ENCODE results near the gene ZNF668. TPM values are rescaled to one million over a fixed set of nuclear protein-coding genes. Genes with fewer than 3 reads are reported as not detected.

Gene ZNF668
- total and polyA plus RNA-seq, 2 of the 13 experiments (the other 11 are each of a cell fraction or from before 2014, with no cell fraction given) = 3.8 to 9.8 TPM

DNA sequence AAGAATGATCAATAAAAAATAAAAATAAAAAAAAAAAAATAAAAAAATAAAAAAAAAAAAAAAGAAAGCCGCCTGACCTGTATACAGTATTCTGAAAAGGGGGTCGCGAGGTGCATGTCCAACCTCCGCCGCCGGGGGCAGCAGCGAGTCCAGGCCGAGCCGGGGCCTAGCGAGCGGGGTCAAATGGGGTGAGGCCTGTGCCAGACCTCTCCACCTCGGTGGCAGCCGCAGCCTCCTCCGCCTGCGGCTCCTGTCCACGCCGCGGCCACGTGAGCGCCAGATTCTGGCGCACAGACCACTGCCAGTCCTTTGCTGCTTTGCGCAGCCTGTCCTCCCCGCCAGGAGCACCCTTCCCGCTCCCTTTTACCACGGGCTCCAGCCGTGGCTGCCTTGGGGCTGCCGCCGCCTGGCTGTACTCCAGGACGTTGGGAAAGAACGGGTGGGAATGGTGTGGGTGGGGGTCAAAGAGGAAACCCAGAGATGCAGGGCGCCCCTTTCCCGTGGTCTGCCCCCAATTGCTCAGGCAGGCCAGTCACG lies 31.7 kb upstream of the ZNF668 start (continued):
- TF ChIP-seq, protein P1, sequence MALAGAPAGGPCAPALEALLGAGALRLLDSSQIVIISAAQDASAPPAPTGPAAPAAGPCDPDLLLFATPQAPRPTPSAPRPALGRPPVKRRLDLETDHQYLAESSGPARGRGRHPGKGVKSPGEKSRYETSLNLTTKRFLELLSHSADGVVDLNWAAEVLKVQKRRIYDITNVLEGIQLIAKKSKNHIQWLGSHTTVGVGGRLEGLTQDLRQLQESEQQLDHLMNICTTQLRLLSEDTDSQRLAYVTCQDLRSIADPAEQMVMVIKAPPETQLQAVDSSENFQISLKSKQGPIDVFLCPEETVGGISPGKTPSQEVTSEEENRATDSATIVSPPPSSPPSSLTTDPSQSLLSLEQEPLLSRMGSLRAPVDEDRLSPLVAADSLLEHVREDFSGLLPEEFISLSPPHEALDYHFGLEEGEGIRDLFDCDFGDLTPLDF (CRISPR knock-in tag; IDR thresholded peaks at IDR 0.05) = peak; percentile 74
- no peak for TF ChIP-seq KDM5A (IDR thresholded peaks at IDR 0.05; ENCODE audit: borderline replicate concordance, low read length)
- no peak for TF ChIP-seq PRPF4 (IDR thresholded peaks at IDR 0.05; ENCODE audit: low read depth, low read length, poor library complexity, severe bottlenecking)
- TF ChIP-seq, protein P2, sequence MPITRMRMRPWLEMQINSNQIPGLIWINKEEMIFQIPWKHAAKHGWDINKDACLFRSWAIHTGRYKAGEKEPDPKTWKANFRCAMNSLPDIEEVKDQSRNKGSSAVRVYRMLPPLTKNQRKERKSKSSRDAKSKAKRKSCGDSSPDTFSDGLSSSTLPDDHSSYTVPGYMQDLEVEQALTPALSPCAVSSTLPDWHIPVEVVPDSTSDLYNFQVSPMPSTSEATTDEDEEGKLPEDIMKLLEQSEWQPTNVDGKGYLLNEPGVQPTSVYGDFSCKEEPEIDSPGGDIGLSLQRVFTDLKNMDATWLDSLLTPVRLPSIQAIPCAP (CRISPR knock-in tag; IDR thresholded peaks at IDR 0.05; ENCODE audit: low read depth) = no peak
- TF ChIP-seq, protein P3, sequence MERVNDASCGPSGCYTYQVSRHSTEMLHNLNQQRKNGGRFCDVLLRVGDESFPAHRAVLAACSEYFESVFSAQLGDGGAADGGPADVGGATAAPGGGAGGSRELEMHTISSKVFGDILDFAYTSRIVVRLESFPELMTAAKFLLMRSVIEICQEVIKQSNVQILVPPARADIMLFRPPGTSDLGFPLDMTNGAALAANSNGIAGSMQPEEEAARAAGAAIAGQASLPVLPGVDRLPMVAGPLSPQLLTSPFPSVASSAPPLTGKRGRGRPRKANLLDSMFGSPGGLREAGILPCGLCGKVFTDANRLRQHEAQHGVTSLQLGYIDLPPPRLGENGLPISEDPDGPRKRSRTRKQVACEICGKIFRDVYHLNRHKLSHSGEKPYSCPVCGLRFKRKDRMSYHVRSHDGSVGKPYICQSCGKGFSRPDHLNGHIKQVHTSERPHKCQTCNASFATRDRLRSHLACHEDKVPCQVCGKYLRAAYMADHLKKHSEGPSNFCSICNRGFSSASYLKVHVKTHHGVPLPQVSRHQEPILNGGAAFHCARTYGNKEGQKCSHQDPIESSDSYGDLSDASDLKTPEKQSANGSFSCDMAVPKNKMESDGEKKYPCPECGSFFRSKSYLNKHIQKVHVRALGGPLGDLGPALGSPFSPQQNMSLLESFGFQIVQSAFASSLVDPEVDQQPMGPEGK (CRISPR knock-in tag; IDR thresholded peaks at IDR 0.05) = peak; percentile 86
- TF ChIP-seq ZFP90 (CRISPR knock-in tag; IDR thresholded peaks at IDR 0.05; ENCODE audit: borderline replicate concordance) = peak; percentile 89
- peak; percentile 94 for TF ChIP-seq MXD4 (CRISPR knock-in tag; IDR thresholded peaks at IDR 0.05)
- TF ChIP-seq, protein P4, sequence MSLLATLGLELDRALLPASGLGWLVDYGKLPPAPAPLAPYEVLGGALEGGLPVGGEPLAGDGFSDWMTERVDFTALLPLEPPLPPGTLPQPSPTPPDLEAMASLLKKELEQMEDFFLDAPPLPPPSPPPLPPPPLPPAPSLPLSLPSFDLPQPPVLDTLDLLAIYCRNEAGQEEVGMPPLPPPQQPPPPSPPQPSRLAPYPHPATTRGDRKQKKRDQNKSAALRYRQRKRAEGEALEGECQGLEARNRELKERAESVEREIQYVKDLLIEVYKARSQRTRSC (CRISPR knock-in tag; IDR thresholded peaks at IDR 0.05; ENCODE audit: low read depth) = peak; percentile 81; the same call in 1 of the 2 replicates
- peak; percentile 94 for TF ChIP-seq MTA1 (CRISPR knock-in tag; IDR thresholded peaks at IDR 0.05; ENCODE audit: borderline replicate concordance)
- TF ChIP-seq PHB2 (IDR thresholded peaks at IDR 0.05; ENCODE audit: partially characterized antibody) = no peak
- TF ChIP-seq RFXANK (CRISPR knock-in tag; IDR thresholded peaks at IDR 0.05) = peak; percentile 90; the same call in 1 of the 2 replicates
- TF ChIP-seq ZNF260 (CRISPR knock-in tag; IDR thresholded peaks at IDR 0.05; ENCODE audit: borderline replicate concordance, low read depth) = no peak
- TF ChIP-seq, protein P5, sequence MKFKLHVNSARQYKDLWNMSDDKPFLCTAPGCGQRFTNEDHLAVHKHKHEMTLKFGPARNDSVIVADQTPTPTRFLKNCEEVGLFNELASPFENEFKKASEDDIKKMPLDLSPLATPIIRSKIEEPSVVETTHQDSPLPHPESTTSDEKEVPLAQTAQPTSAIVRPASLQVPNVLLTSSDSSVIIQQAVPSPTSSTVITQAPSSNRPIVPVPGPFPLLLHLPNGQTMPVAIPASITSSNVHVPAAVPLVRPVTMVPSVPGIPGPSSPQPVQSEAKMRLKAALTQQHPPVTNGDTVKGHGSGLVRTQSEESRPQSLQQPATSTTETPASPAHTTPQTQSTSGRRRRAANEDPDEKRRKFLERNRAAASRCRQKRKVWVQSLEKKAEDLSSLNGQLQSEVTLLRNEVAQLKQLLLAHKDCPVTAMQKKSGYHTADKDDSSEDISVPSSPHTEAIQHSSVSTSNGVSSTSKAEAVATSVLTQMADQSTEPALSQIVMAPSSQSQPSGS (CRISPR knock-in tag; IDR thresholded peaks at IDR 0.05) = peak; percentile 93
- TF ChIP-seq, protein P6, sequence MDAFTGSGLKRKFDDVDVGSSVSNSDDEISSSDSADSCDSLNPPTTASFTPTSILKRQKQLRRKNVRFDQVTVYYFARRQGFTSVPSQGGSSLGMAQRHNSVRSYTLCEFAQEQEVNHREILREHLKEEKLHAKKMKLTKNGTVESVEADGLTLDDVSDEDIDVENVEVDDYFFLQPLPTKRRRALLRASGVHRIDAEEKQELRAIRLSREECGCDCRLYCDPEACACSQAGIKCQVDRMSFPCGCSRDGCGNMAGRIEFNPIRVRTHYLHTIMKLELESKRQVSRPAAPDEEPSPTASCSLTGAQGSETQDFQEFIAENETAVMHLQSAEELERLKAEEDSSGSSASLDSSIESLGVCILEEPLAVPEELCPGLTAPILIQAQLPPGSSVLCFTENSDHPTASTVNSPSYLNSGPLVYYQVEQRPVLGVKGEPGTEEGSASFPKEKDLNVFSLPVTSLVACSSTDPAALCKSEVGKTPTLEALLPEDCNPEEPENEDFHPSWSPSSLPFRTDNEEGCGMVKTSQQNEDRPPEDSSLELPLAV (CRISPR knock-in tag; conservative IDR thresholded peaks at IDR 0.05; ENCODE audit: low read depth) = no peak
- TF ChIP-seq GPN1 (CRISPR knock-in tag; IDR thresholded peaks at IDR 0.05; ENCODE audit: borderline replicate concordance) = 0 out of 2 replicates have a peak, but pooled peaks have one; percentile 68
- TF ChIP-seq CHCHD3 (CRISPR knock-in tag; IDR thresholded peaks at IDR 0.05) = 0 out of 2 replicates have a peak, but pooled peaks have one; percentile 55
- peak; percentile 55; the same call in 1 of the 2 replicates for TF ChIP-seq RELA (CRISPR knock-in tag; IDR thresholded peaks at IDR 0.05)

Data from HepG2 (cell line).